ENCODE data around the gene STON1.

GRCh38 chr2:48624696-48625095 is 94.7 kb downstream of the STON1 start:
- TF ChIP-seq ZNF704 (tag by site-specific recombination; IDR thresholded peaks at IDR 0.05) (no peak), ZNF747 (tag by site-specific recombination; IDR thresholded peaks at IDR 0.05) (no peak), PATZ1 (tag by site-specific recombination; IDR thresholded peaks at IDR 0.05) (no peak), TCF7L2 (IDR thresholded peaks at IDR 0.05; ENCODE audit: borderline replicate concordance, low read depth, low read length) (no peak), CTCF (tag by site-specific recombination; IDR thresholded peaks at IDR 0.05) (no peak), ZBTB20 (tag by site-specific recombination; IDR thresholded peaks at IDR 0.05) (no peak), ZNF324 (tag by site-specific recombination; IDR thresholded peaks at IDR 0.05) (no peak), HIC1 (tag by site-specific recombination; IDR thresholded peaks at IDR 0.05) (no peak)

Measured in HEK293 (cell line).